Subcutaneous adipose tissue (tissue), 4 donors: ENCODE data around the gene UFD1. TPM values are rescaled to one million over a fixed set of nuclear protein-coding genes. Genes with fewer than 3 reads are reported as not detected.

ENCODE experiments used
- CTCF ChIP-seq: fragments of 450-650 bp; IDR thresholded peaks from one replicate; pipeline ENCODE4 v1.5.1; 2016; ENCODE audit warnings: low read depth, mild to moderate bottlenecking, control low read depth, antibody characterized with exemption, moderate library complexity
- total RNA-seq, 4 donors: library from RNA; depleted of rRNA; stranded (reverse); fragments of >200 nt; gene quantifications; one replicate each; pipeline ENCODE4 v1.1.0, GENCODE V29; 2016

Gene UFD1
- total RNA-seq, 4 donors from 2014 or later = 33.9 to 43.6 (median 35.4) TPM

GRCh38 chr22:19482297-19482696 is 3.3 kb upstream of the UFD1 start:
- no peak for TF ChIP-seq CTCF

- no peak for TF ChIP-seq CTCF
Observed at GRCh38 chr22:19480789-19481188, 1.8 kb upstream of the UFD1 start.

GRCh38 chr22:19480173-19480568 is 1.2 kb upstream of the UFD1 start:
- no peak for TF ChIP-seq CTCF

GRCh38 chr22:19479355-19480172 is 571 bp upstream of the UFD1 start, which contains the start of gene CDC45:
Gene CDC45 (plus strand): TSS chr22:19479920. CDS start chr22:19479969, 49 bp downstream.
- TF ChIP-seq CTCF = no peak

- TF ChIP-seq CTCF = no peak
Observed at GRCh38 chr22:19478045-19478900, 720 bp downstream of the UFD1 start.

- no peak for TF ChIP-seq CTCF
Observed at GRCh38 chr22:19477321-19478044, 1.5 kb downstream of the UFD1 start.
